GM19099 (cell line): ENCODE results near the gene KCNQ1.

ENCODE experiments used
- POLR2A ChIP-seq: IDR thresholded peaks from 3 replicates; pipeline ENCODE4 v1.6.1; 2011; ENCODE audit warnings: low read depth; ENCODE audit not compliant: insufficient read length; ENCODE audit errors: extremely low read depth

Gene KCNQ1

DNA sequence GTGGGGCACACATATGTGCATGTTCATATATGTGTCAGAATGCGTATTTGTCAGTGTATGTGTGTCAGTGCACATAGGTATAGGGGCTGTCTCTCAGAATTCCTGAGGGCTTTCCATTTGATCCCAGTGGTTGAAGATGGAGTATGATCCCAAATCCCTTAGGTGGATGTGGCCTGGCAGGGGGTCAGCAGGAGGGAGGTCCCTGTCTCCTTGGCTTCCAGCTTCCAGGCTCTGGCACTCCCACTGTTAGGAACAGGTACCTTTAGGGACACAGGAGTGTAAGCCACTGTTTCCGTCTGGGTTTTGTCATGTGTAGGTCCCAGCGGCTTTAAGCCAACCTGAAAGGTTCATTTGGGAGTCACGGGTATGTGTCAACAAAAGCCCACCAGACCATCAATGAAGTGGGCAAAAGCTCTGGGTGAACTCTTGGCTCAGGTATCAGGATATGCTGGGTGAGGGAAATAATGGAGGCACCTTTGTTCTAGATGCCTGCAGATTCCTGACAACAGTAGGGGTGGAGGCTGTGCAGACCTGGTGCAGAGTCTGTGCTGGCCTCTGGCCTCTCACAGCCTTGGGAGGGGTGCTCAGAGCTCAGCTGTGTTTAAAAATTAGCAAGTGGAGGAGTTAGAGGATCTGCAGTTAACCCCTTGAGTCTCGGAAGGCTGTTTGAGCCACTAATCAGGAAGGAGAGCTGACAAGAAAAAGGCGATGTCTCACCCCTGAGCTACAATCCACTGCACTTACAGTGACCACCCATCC is 246.0 kb downstream of the KCNQ1 start:
- TF ChIP-seq POLR2A = no peak

DNA sequence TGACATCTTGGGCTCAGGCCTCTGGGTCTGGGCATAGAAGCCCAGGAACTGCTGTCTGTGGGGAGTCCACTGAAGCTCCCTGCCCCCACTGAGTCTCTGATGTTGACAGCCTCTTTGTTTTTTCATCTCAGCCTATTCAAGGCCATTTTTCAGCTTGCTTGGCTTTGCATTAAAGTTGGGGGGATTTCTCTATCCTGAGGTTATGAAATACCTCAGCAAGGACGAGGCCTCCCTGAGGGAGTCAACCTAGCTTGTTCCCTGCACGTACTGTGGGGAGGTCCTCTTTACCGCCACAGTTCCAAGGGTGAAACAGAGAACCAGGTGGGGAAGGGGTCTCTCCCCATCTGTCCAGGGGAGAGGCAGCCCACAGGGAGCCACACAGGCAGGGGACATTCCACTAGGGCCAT is 246.6 kb downstream of the KCNQ1 start:
- no peak for TF ChIP-seq POLR2A

DNA sequence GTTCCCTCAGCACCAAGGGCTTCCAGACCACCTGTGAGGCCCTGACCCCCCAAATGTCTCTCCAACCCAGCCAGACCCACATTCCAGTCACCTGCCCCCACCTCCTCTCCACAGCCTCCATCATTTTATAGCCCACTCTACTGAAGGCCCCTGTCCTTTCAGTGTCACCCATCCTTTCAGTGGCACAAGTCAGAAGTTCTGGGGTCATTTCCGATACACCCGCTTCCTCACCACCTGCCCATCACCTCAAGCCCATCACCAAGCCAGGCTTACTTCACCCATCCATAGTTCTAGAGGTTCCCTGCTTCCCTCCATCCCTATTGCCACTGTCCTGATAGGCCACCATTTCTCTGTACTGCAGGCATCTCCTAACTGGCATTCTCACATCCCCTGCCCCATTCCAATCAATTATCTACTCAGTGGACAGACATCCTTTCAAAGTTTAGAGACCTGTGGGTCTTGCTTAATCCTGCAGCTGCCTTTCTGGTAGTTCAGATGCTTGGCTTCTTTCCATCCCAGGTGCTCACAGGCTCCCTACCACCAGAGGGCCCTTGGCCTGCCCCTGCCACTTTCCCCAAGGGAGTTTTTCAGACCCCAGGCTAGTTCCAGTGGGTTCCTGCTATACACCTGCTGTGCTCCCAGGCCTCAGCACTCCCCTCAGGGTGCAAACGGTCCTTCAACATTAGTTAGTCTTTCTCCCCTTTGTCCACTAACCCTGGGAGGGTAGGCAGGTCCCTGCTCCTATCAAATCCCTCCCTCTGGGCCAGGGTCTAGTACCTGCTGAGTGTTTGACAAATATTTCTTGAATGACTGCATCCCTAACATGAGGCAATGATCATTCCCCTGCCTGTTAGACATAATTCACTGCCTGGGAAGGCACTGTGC is 247.4 kb downstream of the KCNQ1 start:
- no peak for TF ChIP-seq POLR2A

DNA sequence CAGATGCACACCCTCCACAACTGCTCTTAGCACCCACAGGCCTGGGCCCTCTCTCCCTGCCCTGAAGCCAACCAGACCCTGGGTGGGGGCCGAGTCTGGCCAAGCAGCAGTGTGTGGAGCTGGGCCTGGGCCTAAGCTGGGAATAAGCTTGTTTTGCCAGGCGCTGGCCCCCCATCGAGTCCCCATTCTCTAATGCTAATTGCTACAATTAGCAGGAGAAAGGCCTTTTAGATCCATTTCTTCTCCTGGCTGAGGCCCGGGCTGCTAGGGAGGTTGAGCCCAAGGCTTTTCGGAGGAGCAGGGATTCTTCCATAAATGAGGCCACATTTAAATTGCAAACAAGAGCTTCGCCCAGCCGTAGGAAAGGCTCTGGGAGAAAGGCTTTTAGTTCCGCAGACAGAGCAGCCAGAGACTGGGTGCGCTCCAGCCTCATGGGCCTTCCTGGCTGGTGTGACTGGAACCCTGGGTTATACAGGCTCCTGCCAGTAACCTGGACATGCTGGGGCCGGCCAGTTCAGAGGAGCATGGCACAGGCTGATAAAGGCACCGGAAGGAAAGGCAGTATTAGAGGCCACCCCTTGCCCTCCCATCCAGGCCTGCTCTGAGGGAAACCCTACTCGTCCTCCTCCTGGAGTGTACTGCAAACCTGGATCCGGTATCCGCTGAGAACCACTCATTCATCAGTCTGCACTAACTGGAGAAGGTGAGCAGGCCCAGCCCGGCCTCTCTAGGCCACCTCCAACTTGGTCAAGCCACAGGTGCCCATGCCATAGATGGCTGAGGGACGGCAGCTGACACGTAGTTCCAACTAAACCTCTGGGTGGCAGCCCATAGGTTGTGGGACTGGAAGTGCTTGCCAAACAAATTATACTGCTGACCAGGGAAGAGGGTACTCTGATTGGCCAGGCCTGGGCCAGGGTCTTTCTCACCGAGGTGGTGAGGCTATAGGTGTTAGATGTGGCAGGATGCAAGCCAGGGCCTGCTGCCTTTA is 248.8 kb downstream of the KCNQ1 start:
- TF ChIP-seq POLR2A = no peak

DNA sequence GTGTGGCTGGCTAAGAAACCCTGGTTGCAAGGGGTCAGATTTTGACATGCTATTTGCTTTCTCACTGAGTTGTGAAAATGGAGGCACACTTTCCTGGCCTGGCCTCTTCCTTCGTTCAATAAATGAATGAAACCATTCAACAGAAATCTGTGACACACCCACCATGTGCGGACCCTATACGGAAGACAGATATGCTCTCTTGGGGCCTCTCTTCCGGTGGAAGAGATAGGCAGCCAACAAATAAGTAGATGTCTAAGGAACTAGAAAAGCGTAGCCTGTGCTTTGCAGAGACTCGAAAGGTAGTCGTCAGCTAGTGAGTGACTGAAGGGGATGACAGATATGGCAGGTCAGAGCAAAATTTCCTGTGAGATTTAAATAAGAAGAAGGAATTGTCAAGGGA is 249.7 kb downstream of the KCNQ1 start:
- no peak for TF ChIP-seq POLR2A

DNA sequence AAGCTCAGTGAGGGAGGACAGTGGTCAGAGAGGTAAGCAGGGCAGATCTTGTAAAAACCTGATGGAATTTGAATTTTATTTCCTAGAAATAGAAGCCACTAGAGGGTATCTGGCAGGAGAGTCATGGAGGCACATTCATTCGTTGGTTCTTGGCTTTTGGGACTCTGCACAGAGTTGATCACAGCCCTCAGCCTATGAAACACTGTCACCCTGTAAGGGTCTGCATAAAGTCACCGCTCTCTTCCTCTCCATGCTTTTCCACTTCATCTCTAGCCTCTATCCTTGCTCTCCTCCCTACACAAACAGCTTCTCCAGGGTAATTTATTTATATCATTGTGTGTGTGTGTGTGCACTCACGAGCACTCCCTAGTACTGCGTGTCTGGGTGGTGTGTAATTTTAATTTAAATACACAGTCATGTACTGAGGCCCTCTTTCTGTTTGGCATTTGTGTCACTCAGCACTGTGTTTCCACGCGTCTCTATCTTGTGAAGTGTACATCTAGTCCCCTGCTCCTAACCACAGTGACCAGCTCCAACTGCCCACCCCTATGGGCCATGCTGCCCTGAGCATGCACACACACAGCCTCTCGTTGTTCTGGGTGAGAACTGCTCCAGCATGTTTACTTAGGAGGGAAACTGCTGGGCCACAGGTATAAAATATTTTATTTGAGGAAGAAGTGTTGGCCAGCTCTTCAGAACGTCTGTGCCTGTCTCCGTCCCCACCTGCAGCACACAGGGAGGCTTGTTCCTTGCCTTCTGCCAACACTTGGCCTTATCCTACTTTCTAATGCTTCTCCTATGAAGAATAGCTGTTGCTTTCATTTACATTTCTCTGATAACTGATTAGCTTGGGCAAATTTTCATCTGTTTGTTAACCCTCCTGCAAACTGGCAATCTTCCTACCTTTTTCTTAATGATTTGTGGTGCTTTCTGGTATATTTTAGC is 250.5 kb downstream of the KCNQ1 start:
- TF ChIP-seq POLR2A = no peak

DNA sequence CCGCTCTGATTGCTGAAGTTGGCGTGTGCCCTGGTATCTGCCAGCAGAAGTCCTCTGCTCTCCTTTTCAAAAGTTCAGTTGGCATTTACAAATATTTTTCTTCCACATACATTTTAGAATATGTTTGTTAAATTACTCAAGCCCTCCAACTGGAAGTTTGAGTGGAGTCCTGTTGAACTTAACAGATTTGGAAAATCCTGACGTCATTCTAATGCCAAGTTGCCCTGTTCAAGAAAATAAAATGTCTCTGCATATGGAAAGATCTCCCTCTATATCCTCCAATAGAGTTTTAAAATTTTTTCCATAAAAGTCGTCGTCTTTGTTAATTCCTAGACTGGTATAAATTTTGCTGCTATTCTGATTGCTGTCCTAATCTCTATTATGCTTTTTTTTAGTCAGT is 251.6 kb downstream of the KCNQ1 start:
- TF ChIP-seq POLR2A = no peak

DNA sequence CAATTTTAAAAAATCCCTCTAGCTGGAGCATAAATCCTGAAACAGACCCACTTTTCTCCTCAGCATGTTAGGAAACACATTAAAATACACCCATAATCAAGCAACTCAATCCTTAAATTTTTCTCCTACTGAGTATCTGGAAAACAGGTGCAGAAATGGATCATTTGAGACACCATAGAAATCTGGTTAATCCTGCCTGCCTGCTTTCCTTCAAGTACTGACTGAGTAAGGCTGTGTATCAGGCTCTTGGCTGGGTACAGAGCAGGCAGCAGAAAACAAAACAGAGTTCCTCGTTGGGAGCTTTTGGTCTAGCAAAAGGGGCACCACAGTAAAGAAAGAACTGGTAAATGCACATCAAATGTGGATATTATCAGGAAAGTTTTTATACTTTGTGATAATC is 253.1 kb downstream of the KCNQ1 start:
- TF ChIP-seq POLR2A = no peak

DNA sequence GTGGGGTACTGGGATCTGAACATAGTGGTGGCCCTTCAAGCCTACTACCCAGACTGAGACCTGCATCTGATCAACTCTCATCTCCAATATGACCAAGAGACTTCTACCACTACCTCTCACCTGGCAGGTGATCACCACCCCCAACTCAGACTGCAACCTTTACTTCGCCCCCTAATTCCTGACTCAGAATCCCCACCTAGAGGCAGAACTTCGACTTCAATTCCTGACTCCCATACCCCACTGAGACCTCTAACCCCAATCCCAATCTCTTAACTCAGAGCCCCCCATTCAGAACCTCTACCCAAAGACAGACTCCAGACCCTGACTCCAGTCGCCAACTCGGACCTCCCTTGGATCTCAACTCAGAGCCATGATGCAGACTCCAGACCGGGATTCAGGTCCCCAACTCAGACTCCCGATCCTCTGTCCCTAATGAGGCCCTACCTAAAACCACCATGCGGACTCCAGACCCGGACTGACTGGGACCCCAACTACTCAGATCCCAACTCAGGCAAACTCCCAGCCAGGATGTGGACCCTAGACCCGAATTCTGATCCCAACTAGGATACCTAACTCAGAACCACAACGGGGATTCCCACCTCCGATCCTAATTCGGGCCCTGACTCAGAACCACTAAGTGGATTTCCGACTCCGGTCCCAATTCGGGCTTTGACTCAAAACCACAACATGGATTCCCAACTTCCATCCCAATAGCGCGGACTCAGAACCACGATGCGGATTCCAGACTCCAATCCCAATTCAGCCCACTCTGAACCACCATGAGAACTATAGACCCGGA is 253.8 kb downstream of the KCNQ1 start:
- no peak for TF ChIP-seq POLR2A

DNA sequence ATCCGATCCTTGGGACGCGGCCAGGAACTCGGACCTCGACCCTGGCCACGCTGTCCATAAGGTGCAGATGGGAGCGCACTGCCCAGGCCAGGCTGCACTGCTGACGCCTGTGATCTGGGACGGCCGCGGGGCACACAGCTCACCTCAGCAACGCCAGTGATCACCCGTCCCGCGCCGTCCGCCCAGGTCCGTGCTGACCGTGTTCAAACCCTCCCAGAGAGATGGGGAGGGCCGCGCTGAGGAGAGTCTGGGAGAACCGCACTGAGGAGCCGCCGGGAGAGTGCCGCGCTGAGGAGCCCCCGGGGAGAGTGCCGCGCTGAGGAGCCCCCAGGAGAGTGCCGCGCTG is 254.3 kb downstream of the KCNQ1 start:
- no peak for TF ChIP-seq POLR2A

DNA sequence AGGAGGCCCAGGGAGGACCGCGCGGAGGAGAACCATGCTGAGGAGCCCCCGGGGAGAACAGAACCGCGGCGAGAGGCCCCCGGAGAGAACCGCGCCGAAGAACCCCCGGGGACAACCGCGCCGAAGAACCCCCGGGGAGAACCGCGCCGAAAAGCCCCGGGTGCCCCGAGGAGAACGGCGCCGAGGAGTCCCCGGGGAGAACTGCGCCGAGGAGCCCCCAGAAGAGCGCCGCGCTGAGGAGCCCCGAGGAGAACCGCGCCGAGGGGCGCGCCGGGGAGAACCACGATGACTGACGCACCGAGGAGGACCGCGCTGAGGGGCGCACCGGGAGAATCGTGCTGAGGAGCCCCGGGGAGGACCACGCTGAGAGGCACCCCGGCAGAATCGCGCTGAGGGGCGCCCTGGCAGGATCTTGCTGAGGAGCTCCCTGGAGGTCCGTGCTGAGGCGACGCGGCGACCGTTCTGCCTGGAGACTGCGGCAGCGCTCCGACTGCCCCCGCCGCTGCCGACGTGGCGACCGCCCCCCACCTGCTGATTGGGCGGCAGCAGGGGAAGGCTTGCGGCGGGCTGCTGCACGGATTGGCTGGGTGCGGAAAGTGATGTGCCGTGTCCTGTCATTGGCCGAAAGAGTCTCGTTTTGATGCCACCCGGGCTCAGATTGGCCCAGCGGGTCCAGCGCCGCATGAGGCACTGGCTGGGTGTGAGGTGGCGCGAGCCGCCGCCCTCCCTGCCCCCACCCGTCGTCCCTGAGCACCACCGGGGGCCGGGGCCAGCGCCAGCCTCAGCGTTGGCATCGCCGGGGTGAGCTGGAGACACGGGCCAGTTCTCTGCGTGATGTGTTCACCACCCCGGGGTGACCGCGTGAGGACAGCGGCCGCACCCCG is 255.0 kb downstream of the KCNQ1 start, which contains the start of gene KCNQ1OT1:
KCNQ1OT1 (minus strand) TSS at position 464 of the 884 bp plus-strand sequence.
- peak; percentile 99 for TF ChIP-seq POLR2A
